OCI-LY1 (cell line): ENCODE data around the gene ZC2HC1B.

ENCODE experiments used
- H2AFZ ChIP-seq: fragments of 200-600 bp; sonication (generic), shearing (Covaris generic); 2 replicates; pipeline ENCODE4 v1.6.0; 2014; ENCODE audit warnings: antibody characterized with exemption, mild to moderate bottlenecking, low read length
- H3F3A ChIP-seq: fragments of 200-600 bp; sonication (generic), shearing (Covaris generic); 2 replicates; pipeline ENCODE4 v1.6.0; 2014; ENCODE audit warnings: mild to moderate bottlenecking, antibody characterized with exemption, low read length, moderate library complexity; ENCODE audit not compliant: insufficient read depth
- H3K27ac ChIP-seq: fragments of 200-600 bp; sonication (generic); 2 replicates; pipeline ENCODE4 v1.5.1; 2014; ENCODE audit warnings: low read length, mixed run types, mild to moderate bottlenecking, low read depth; ENCODE audit not compliant: poor library complexity, severe bottlenecking
- H3K27me3 ChIP-seq: fragments of 200-600 bp; sonication (generic); 2 replicates; pipeline ENCODE4 v1.6.0; 2014; ENCODE audit warnings: antibody characterized with exemption, mild to moderate bottlenecking, low read length, moderate library complexity; ENCODE audit not compliant: insufficient read depth
- H3K36me3 ChIP-seq: fragments of 200-600 bp; sonication (generic); 2 replicates; pipeline ENCODE4 v1.6.1; 2014; ENCODE audit warnings: mild to moderate bottlenecking, antibody characterized with exemption, low read length, moderate library complexity, mixed read lengths; ENCODE audit not compliant: insufficient read depth
- H3K4me1 ChIP-seq: fragments of 200-600 bp; sonication (generic); 2 replicates; pipeline ENCODE4 v1.5.1; 2014; ENCODE audit warnings: mild to moderate bottlenecking, low read length, moderate library complexity; ENCODE audit not compliant: insufficient read depth, severe bottlenecking
- H3K4me2 ChIP-seq: fragments of 200-600 bp; sonication (generic), shearing (Covaris generic); 2 replicates; pipeline ENCODE4 v1.6.1; 2014; ENCODE audit warnings: low read length
- H3K4me3 ChIP-seq: fragments of 200-600 bp; sonication (generic); 2 replicates; pipeline ENCODE4 v1.5.1; 2014; ENCODE audit warnings: low read length, low read depth, mild to moderate bottlenecking, mixed read lengths; ENCODE audit not compliant: poor library complexity, severe bottlenecking
- H3K79me2 ChIP-seq: fragments of 200-600 bp; shearing (Covaris generic); 2 replicates; pipeline ENCODE4 v1.6.1; 2016; ENCODE audit warnings: mixed run types, low read length, mixed read lengths; ENCODE audit not compliant: insufficient read depth
- H3K9ac ChIP-seq: fragments of 200-600 bp; sonication (generic), shearing (Covaris generic); 2 replicates; pipeline ENCODE4 v1.6.1; 2014; ENCODE audit warnings: mild to moderate bottlenecking, low read length, mixed read lengths
- H3K9me2 ChIP-seq: fragments of 200-600 bp; sonication (generic), shearing (Covaris generic); 2 replicates; pipeline ENCODE4 v1.6.1; 2014; ENCODE audit warnings: low read depth, mild to moderate bottlenecking, low read length, mixed read lengths
- H3K9me3 ChIP-seq: fragments of 200-600 bp; shearing (Covaris generic); 2 replicates; pipeline ENCODE4 v1.6.1; 2014; ENCODE audit warnings: low read length, mixed read lengths
- H4K20me1 ChIP-seq: fragments of 200-600 bp; sonication (generic), shearing (Covaris generic); 2 replicates; pipeline ENCODE4 v1.6.0; 2016; ENCODE audit warnings: mild to moderate bottlenecking, low read length; ENCODE audit not compliant: insufficient read depth
- EZH2 ChIP-seq: fragments of 200-600 bp; sonication (generic), shearing (Covaris generic); IDR thresholded peaks from 2 replicates; pipeline ENCODE4 v1.8.0; 2017; ENCODE audit warnings: borderline replicate concordance, mixed run types, mild to moderate bottlenecking, antibody characterized with exemption, low read length, moderate library complexity, mixed read lengths
- TF ChIP-seq, protein P1 (sequence below): fragments of 200-600 bp; sonication (generic), shearing (Covaris generic); IDR thresholded peaks from 2 replicates; pipeline ENCODE4 v1.5.1; 2017; ENCODE audit warnings: mild to moderate bottlenecking, antibody characterized with exemption, low read length, moderate library complexity, mixed read lengths

The ZC2HC1B gene, protein sequence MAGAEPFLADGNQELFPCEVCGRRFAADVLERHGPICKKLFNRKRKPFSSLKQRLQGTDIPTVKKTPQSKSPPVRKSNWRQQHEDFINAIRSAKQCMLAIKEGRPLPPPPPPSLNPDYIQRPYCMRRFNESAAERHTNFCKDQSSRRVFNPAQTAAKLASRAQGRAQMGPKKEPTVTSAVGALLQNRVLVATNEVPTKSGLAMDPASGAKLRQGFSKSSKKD

DNA sequence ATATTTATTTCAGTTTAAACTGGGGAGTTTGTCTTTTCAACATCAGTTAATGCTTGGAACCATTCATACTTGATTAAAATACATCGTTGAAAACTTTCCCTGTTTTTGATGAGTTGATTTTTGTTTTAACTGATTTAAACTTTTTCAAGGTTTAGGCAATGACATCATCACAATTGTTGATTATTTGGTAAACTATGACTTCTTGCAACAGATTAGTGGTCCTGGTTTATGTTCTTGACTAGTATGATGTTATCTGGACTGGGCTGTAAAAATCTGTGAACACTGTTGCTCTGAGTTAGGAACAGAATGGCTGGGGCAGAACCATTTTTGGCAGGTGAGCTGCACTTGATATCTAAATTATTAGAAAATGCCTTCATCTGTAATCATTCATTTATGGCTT is at the start of gene ZC2HC1B:
Gene ZC2HC1B (plus strand): TSS at position 241 of the 400 bp plus-strand sequence. CDS start 66 bp downstream, at position 307.
- no peak within 1 kb of the TSS for H3K4me2 ChIP-seq
- H3K27me3 ChIP-seq: no peaks in the 10 kb centered on the region
- no peak within 1 kb of the TSS for H2AFZ ChIP-seq
- no peaks in the 10 kb centered on the region for H3K4me1 ChIP-seq
- H3K9me3 ChIP-seq: no peaks in the 10 kb centered on the region
- TF ChIP-seq, protein P1, sequence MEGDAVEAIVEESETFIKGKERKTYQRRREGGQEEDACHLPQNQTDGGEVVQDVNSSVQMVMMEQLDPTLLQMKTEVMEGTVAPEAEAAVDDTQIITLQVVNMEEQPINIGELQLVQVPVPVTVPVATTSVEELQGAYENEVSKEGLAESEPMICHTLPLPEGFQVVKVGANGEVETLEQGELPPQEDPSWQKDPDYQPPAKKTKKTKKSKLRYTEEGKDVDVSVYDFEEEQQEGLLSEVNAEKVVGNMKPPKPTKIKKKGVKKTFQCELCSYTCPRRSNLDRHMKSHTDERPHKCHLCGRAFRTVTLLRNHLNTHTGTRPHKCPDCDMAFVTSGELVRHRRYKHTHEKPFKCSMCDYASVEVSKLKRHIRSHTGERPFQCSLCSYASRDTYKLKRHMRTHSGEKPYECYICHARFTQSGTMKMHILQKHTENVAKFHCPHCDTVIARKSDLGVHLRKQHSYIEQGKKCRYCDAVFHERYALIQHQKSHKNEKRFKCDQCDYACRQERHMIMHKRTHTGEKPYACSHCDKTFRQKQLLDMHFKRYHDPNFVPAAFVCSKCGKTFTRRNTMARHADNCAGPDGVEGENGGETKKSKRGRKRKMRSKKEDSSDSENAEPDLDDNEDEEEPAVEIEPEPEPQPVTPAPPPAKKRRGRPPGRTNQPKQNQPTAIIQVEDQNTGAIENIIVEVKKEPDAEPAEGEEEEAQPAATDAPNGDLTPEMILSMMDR: no peak
- no peak for TF ChIP-seq EZH2
- no peaks in the 10 kb centered on the region for H3K9me2 ChIP-seq
- H3K79me2 ChIP-seq: no peaks in the 10 kb centered on the region
- no peak within 1 kb of the TSS for H3K9ac ChIP-seq
- no peak within 1 kb of the TSS for H3K4me3 ChIP-seq
- H3K36me3 ChIP-seq: peaks cover 62% of the 10 kb centered on the region
- H3F3A ChIP-seq: no peaks in the 10 kb centered on the region
- H4K20me1 ChIP-seq: no peaks in the 10 kb centered on the region
- no peak within 1 kb of the TSS for H3K27ac ChIP-seq

DNA sequence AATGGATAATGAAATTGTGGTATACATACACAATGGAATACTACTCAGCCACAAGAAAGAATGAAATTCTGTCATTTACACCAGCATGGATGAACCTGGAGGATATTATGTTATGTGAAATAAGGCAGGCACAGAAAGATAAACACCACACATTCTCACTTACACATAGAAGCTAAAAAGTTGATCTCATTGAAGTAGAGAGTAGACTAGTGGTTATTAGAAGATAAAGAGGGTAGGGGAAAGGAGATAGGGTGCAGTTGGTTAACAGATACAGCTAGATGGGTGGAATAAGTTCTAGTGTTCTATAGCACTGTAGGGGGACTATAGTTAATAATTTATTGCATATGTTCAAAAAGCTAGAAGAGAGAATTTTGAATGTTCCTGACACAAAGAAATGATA is 46.7 kb upstream of the ZC2HC1B start:
- Histone ChIP-seq H3K27ac (no peak overlapping the region), H3K4me1 (no peaks in the 10 kb centered on the region), H3K9me3 (no peaks in the 10 kb centered on the region), H3K4me3 (no peak overlapping the region), H2AFZ (no peak overlapping the region), H3K4me2 (no peak overlapping the region), H3K79me2 (no peaks in the 10 kb centered on the region), H3K9me2 (no peaks in the 10 kb centered on the region), H4K20me1 (no peaks in the 10 kb centered on the region), H3K36me3 (no peaks in the 10 kb centered on the region), H3F3A (no peaks in the 10 kb centered on the region), H3K27me3 (no peaks in the 10 kb centered on the region), H3K9ac (no peak overlapping the region)
- TF ChIP-seq, protein P1: no peak
- TF ChIP-seq EZH2: no peak

DNA sequence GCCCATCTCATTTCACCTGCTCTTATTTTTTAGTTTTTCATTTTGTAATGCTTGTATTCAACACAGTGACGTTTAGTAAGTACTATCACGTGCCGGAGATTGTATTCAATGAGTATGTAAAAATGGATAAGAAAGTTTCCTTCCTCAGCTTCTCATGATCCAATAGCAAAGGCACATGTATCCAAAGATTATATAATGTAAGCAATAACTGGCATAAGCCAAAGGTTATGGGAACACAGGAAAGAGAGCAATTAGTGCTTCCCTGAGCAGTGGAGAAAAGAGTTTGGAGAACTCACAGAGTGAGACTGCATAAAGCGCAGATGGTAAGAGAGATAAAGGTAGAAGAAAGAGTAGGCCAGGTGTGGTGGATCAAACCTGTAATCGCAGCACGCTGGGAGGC is 42.9 kb upstream of the ZC2HC1B start:
- no peak overlapping the region for H3K4me2 ChIP-seq
- H3K9me3 ChIP-seq: no peaks in the 10 kb centered on the region
- H3K27ac ChIP-seq: no peak overlapping the region
- no peaks in the 10 kb centered on the region for H3K9me2 ChIP-seq
- no peaks in the 10 kb centered on the region for H3K36me3 ChIP-seq
- no peaks in the 10 kb centered on the region for H3F3A ChIP-seq
- H3K9ac ChIP-seq: no peak overlapping the region
- H4K20me1 ChIP-seq: no peaks in the 10 kb centered on the region
- no peaks in the 10 kb centered on the region for H3K79me2 ChIP-seq
- H2AFZ ChIP-seq: no peak overlapping the region
- no peak for TF ChIP-seq EZH2
- TF ChIP-seq, protein P1: no peak
- no peaks in the 10 kb centered on the region for H3K27me3 ChIP-seq
- no peaks in the 10 kb centered on the region for H3K4me1 ChIP-seq
- no peak overlapping the region for H3K4me3 ChIP-seq
